KG1 (cell line): ENCODE measurements around the gene BOD1L1.

ENCODE experiments used
- DNase-seq: peaks from one replicate; lab custom pipeline; 2025; lab: John Stamatoyannopoulos, UW

Gene BOD1L1

DNA sequence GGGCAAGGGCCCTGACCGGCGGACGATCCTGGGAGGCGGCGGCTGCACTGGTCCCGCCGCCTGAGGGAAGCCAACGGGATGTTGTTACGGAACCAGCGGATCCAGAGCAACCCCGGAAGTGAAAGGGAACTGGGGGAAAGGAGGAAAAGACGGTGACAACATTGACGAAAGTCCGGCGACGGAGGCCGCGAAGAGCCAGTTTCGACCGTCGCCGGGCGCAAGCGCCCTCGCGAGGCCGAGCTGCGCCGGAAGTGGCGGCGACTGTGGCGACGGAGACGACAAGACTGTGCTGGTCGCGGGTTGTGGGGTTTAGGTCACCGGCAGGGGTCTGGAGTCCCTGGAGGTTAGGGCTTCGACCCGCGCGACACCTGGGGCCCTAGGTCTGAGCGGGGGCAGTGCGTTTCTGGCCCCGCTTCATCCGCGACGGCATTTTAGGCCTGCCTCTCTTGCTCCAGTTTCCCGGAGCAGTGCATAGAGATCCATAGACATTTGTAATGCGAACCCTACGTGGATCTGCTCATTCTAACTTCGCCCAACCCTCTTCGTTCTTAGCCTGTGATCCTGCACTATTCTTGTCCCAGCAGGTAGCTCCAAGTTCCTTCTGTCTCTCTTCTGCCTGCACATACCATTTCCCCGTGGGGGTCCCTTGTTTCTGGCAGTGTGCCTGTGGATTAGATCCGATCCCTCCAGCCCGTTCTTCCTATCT, at the start of gene BOD1L1:
TSS of gene BOD1L1 (minus strand) at position 120 of the 706 bp plus-strand sequence. CDS start 138 bp downstream, outside the sequence.
- peak; percentile 73 for DNase-seq

DNA sequence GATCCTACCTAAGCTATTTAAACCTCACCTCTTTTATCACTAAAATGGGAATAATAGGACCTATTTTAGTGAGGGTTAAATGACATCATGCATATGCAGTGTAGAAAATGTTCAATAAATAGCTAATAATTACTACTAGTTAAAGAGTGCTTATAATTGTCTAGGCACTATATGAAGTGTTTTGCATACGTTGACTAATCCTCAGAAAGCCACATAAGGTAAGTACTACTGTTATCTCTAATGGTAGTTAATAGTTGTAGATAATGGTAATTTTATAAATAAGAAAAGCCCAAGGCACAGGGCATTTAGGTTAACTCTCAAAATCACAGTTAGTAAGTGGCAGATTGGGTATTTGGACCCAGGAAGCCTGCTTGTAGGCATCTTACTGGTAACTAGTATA, 47.4 kb upstream of the BOD1L1 start:
- DNase-seq, result no peak

DNA sequence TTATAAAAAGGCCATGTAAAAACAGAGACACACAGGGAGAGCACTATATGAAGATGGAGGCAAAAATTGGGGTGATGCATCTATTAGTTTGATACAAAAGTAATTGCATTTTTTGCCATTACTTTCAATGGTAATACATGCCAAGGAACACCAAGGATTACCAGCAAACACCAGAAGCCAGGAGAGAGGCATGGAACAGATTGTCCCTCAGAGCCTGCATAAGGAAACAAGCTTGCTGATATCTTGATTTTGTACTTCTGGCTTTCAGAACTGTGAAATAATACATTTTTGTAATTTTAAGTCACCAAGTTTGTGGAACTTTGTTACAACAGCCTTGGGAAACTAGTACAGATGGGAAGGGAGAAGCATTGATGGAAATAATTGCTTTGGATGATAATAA, 45.6 kb upstream of the BOD1L1 start:
- DNase-seq, result no peak

DNA sequence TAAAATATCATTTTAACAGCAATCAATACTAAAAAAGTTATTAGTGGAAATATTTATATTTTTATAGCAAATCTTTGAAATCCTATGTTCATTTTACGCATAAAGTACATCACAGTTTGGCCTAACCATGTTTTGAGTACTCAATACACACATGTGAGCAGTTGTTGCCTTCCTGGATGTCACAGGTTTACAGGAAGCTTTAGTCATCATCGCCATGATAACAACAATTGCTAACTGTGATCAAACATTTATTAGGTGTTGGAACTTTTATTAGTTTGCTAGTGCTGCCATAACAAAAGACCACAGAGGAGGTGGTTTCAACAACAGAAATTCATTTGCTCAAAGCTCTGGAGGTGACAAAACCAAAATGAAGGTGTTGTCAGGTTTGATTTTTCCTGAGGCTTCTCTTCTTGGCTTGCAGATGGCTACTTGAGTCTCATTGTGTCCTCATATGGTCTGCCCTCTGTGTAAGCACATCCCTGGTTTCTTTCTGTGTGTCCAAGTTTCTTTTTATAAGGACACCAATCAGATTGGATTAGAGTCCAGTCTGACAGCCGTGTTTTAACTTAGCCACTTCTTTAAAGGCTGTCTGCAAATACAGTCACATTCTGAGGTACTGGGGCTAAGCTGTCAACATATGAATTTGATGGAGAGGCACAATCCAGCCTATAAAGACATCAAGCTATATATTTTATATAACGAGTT, 43.1 kb upstream of the BOD1L1 start:
- DNase-seq, result no peak

DNA sequence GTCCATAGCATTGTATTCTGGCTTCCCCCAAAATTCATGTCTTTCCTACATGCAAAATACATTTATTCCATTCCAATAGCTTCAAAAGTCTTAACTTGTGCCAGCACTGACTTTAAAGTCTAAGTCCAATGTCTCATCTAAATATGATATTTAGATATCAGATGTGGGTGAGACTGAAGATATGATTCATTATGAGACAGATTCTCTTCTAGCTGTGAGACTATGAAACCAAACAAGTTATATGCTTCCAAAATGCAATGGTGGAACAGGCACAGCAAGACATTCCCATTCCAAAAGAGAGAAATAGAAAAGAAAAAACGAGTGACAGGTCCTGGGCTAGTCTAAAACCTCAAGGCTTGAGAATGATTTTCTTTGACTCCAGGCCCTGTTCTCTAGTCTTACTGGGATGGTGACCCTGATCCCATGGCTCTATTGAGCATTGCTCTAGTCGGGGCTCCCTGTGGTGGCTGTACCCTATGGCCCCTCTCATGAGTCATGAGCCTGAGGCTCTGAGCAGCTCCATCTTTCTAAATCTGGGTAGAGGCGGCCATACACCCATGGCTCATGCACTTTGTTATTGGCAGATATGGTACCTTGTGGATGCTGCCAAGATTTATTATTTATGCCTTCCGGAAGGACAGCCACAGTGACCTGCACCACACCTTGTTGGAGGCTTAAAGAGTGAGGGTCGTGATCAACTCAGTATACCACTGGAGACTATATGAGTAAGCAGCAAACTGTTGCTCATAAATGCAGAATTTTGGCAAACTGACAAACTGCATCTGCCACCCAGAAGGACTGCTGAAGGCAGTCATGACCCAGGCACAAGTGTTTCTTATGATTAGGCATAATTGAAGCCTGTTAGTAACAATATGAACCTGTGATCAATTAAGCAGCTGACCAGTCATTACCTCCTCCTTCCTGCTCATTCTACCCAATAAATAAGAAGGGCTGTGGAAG, 38.5 kb upstream of the BOD1L1 start:
- no peak for DNase-seq

DNA sequence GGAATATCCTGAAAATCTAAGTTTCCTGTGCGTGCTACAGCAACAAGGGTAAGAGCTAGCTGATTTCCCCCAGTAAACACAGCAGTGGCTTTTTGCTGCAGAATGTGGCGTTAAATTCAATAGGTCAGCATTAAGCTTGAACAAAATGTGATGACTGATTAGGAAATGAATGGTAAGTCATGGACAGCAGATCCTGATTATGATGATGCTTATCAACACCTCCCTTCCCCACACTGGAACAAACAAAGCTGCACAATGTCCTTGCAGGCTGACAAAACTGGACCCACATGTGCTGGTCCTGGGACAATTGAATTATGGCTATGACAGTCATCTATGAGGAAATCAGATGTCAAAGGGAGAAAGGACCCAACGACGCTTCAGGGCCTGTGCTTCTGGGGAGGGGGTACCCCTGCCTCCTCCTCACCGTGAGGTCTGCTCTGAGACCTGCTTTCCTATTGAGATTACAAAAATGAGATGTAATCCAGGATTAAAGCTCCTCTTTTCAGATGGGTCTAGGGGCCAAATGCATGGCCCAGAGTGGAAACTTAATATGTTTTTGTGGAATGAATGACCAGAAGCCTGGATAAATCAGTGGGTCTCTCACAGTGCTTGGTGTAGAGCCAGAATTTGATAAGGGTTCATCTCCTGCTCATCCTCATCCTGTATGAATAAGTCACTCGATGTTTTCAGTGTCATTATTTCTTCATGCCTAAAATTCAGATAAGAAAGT, 32.0 kb upstream of the BOD1L1 start:
- no peak for DNase-seq

DNA sequence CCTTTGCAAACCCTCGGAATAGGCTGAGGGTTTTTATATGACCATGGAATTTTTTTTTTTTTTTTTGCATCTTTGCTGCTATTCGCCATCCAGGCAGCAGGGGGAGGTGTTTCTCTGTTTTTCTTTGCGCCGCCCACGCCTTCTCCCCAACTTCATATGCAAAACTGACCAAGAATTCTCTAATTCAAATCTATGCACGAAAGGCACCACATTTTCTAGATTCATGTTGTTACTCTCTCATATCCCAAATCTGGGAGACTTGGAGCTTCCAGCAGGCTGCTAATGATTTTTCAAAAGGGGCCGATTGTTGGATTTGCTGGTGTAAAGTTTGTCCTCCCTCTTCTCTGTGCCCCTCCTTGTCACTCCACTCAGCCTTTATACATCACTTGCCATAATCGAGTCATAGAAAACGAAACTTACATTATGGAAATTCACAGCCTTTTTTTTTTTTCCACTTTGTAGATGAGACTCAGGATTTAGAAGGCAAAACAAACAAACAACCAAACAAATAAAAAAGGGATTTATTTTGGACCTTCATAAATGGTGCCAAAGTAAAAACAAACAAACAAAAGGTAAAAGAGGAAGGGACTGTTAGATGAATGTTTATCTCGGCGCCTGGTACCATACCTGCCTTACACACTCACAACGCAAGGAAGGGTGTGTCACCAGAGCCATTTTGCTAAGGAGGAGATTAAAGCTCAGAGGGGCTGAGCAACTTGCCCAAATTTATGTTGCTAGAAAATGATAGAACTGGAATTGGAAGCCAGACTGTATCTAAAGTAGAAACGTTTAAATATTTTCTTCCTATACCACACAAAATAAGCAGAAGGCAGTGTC, 29.3 kb upstream of the BOD1L1 start:
- DNase-seq, result peak; percentile 47

DNA sequence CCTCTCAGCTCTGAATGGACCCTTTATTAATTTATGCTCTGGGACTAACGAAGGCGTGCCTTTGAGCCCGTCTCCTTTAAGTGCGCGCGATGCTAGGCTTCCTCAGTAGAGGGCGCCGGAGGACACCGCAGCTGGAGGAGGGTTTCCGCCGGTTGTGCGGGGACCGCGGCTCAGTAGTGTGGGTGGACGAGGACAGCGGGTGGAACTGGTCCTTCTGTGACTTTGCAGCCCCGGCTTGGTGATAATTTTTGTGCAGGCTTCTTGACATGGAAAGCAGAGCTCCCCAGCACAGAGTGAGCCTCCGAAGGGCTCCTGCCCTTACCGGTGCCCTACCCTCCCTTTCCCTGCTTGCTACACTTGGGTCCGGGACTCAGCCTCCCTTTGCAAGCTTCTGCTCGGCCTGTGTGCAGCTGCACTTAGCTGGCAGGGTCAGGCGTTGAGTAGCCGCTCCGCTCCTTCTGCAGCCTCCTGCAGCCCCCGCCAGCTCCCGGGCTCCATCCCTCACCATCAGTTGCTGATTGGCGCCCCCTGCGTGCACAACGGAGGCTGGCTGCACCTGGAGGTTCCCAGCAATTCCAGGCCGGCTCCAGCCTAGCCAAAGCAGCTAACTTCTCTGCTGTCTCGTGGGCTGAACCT, 26.8 kb upstream of the BOD1L1 start:
- DNase-seq, result peak; percentile 59

DNA sequence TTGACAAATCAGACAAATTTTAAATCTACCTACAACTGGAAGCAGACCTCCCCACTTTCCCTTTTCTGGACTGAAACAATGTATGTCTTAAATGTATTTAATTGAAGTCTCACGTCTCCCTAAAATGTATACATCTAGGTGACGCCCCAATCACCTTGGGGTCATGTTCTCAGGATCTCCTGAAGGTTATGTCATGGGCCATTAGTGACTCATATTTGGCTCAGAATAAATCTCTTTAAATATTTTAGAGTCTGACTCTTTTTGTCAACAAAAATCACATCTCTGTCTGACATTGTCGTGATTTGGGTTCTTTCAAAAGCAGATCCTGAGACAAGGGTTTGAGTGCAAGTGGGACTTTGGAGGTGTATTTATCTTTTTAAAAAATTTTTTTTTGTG, 26.2 kb upstream of the BOD1L1 start:
- no peak for DNase-seq

DNA sequence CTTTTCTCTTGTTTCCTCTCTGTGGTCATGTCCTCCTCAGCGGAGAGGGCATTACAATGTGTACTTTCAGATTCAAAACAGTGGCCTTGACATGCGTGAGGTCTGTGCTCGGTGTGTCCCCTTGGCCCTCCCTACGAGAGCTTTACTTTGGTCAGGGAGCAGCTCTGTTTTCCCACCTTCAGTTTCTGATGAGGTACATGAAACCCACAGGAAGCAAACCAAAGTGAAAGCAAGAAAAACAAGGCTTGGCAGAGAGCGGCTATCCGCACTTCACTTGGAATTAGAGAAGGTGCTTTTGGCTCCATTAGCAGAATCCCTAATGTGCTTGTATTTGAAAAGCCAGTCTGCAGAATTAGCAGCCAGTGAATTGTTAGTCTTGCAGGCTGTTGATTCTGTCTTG, 19.5 kb upstream of the BOD1L1 start:
- no peak for DNase-seq

DNA sequence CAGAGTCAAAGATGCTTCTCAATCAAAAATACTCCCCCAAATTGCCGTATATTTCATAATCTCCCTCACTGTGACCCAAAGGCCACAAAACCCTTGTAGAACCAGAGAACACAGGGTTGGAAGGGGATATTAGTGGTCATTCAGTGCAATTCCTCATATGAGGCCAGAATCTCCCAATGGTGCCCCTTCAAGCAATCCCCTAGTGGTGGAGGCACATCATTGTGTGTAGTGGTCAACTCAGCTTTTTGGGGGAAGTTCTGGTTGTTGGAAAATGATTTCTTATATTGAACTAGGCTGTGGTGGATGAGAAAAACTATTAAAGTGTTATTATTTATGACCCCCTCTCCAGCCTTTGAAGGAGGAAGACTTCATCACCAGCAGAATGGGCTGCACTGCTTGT, 17.6 kb upstream of the BOD1L1 start:
- DNase-seq, result no peak

DNA sequence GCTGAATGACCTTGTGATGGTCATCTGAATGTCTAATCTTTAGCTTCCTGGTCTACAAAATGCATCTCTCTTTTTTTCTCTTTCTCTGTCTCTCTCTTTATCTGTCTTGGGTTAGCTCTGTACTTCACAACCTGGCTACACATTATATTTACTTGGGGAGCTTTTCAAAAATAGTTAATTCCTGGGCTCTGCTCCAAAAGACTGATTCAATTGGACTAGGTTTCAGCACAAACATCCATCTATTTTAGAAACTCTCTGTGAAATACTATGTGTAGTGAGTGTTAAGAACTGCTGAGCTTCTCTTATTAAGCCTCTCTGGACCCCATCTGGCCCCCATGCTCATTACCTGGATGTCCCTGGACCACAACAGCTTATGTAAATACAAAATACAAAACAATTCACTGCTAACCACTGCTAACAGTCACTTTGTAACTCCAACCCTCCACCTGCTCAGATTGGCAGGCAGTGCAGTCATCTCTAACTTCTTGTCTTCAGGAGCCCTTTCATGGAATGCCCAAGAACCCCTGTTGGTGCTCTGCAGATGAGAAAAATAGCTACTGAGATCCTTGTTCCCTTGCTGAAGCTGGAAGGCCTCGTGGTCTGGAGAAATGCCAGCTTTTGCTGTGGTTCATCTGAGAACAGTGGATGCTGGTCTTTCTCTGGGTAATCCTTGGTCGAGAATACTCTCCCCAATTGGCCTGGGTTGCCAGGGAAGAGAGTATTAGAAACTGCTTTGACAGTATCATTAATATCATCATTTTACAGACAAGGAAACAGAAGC, 14.8 kb upstream of the BOD1L1 start:
- no peak for DNase-seq

DNA sequence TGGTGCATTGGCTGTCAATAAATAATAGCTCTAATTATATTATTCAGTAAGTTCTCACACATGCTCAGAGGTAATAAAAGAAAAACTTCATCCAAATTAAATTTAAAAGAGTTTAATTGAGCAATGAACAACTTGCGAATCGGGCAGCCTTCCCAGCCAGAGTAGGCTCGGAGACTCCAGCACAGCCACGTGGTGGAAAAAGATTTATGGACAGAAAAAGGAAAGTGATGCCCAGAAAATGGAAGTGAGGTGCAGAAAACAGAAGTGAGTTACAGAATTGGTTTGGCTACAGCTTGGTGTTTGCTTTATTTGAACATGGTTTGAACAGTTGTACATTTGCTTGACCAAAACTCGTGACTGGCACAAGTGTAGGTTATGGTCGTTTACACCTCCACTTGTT, 13.6 kb upstream of the BOD1L1 start:
- DNase-seq, result no peak

DNA sequence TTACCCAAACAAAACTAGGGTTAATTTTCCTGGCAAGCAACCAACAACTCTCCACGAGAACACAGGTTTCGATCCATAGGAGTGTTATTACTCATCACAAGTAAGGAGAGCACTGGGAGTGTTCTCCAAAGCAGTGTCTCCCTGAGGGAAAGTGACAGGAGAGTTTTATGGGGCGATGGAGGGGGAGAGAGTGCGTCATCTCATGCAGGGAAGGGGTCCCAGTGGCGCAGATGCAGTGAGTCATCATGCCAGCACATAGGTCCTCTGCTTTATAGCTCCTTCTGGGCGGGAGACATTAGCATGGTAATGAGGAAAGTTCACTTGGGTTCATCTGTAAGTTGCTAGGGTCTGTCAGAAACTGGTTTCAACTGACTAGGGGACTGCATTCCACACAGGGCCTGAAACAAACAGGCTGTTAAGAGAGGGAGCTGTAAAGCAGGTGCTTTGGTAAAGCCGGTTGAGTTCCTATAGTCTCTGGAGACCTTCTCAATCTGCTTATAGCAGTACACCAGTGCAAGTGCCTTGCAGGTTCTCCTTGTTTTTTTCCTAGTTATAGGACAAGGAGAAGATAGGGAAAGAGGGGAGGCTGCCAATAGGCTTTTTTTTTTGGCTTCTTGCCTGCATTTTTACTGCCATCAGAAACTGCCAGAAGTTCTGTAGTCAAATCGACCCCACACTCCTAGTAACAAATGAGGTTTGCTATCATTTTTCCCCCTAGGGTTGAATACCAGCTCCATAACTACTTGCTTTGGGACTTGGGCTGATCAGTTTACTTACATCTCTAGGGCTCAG, 12.8 kb upstream of the BOD1L1 start:
- no peak for DNase-seq

DNA sequence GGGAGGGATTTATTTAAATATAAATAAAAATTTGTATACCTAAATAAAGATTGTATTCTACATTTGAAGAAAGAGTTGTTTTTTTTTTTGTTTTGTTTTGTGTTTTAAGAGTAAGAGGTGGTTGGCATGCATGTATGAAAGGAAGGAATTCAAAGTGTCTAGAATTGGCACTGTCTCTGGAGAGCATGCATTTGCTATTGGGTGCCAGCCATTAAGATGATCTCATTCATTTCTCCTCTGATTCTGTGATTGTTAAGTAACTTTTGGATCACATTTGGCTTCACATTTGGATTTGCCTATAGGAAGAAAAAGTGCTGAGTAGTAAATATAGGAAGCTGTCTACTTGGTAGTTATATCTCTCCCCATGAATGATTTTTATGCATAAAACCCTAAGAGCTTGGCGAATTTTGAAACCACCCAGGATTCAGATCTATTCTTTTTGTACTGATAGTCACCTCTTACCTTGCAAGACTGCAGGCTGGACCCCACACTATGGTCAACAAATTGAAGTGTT, 7.8 kb upstream of the BOD1L1 start:
- no peak for DNase-seq

DNA sequence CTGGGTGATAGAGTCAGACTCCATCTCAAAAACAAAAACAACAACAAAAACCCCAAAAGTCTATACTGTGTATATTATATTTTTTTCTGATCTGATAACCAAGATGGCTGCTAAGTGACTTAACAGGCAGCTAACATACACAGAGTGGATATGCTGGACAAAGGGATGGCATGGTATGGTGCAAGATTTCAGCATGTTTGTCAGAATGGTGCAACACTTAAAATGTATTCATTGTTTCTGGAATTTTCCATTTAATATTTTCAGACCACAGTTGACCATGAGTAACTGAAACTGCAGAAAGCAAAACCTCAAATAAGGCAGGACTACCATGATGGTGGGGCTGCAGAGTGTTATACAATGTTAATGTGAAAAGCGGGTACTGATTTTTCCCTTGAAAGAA, 6.1 kb upstream of the BOD1L1 start:
- DNase-seq, result no peak

DNA sequence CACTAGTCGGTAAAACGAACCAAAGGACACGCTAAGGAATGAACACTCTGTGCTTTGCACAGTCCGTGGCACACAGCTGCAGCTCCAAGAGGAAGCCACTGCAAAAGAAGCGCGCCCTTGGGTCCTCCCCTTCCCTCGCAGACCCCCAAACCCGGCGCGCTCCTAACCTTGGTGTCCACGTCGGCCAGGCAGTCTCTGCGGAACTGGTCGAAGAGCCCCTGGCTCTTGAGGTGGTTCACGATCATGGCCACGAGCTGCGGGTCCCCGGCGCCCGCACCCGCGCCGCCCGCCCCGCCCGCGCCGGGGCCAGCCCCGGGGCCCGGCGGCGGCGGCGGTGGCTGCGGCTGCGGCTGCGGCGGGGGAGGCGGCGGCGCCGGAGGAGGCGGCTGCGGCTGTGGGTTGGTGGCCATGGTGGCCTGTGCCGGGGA, 333 bp downstream of the BOD1L1 start:
- peak; percentile 51 for DNase-seq

DNA sequence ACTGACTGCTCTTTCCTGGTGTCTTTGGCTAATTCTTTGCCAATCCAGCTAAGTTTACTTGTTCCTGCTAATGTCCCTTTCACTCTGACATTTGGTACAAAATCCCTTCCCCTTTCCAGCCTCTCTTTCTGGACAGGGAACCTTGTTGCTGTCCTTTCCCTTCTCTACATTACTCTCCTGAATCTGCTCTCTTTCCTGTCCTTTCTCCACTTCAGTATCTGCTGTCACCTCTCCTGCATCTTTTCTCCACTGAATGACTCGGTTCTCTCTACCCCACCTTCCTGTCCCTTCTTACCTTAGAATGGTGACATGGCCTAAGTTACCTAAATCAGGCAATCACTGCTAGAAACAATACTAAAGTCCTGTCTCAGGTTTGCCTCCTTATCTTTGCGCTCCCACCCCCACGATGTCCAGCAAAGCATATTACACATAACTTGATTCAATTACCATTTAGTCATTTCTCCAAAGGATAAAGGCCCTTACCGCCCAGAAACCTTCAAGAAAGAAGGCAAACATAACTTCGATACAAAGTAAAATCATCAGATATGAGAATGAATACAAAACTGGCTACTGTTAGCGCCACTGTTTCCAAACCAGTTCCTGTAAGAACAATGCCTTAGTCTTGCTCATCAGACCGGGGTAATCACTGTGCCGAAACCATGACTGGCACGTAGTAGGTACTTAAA, 890 bp downstream of the BOD1L1 start:
- peak; percentile 51 for DNase-seq
